Measurements from ENCODE around the gene KRTAP1-1. TPM values are rescaled to one million over a fixed set of nuclear protein-coding genes. Genes with fewer than 3 reads are reported as not detected.
"Not testable (repeated sequence)": the region's sequence is repeated elsewhere in the genome, so short reads cannot be mapped to it uniquely, and the experiment has no call there.

Gene KRTAP1-1
- total RNA-seq, 1 experiment from 2014 or later = not detected

DNA sequence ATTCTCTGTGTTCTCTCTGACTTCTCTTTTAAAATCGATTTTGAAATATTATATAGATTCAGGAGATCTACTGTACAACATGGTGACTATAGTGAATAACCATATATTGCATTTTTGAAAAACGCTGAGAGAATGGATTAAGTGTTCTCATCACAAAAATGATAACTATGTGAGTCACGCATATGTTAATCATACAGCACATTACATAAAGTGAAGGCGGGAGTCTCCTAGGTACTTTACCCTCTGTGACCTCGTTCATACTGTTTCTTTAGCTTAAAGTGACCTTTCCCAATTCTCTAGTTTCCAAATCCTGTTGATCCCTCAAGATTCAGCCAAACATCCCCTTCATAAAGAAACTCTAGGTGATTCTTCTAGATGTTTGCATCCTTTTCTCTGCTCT is 38.4 kb downstream of the KRTAP1-1 start:
- TF ChIP-seq ELF4 (CRISPR knock-in tag; IDR thresholded peaks at IDR 0.05; ENCODE audit: low read depth) (no peak), NFYB (CRISPR knock-in tag; conservative IDR thresholded peaks at IDR 0.05; ENCODE audit: low read depth) (no peak)
- Mint-ChIP-seq H3K36me3 (no peaks in the 10 kb centered on the region), H3K4me1 (no peaks in the 10 kb centered on the region), H3K27ac (no peak overlapping the region), H3K9me3 (0 out of 2 replicates have a peak, but pooled peaks cover 7% of the 10 kb centered on the region), H3K4me3 (no peak overlapping the region), H3K27me3 (ENCODE audit: low read depth) (no peaks in the 10 kb centered on the region)
- ATAC-seq (no peak), DNase-seq (ENCODE audit: low spot score) (no peak)
- POLR2A ChIA-PET = no interaction called here
- CTCF ChIA-PET = no interaction called here

DNA sequence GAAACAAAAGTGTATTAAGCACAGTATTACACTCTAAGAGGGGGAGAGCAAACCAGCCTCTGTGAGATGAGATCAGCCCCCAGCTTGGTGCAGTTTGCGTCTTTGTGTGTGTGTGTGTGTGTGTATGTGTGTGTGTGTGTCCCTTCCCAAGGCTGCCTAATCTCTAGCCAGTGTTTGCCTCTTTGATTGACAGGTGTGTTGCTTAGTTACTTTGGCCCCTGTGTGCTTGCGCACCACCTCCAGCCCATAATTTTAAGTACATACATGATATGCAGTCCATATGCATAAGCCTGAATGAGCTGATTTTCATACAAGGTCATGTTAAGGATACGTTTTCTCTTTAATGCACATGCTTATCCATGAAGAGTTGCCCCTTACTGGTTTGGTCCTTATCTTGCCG is 39.5 kb downstream of the KRTAP1-1 start:
- Mint-ChIP-seq H3K36me3 (no peaks in the 10 kb centered on the region), H3K27ac (no peak overlapping the region), H3K4me1 (no peaks in the 10 kb centered on the region), H3K27me3 (ENCODE audit: low read depth) (no peaks in the 10 kb centered on the region), H3K9me3 (0 out of 2 replicates have a peak, but pooled peaks cover 7% of the 10 kb centered on the region), H3K4me3 (no peak overlapping the region)
- no peak for DNase-seq (ENCODE audit: low spot score)
- ChIA-PET CTCF (no interaction called here), POLR2A (no interaction called here)
- ATAC-seq = no peak
- TF ChIP-seq MXD4 (CRISPR knock-in tag; IDR thresholded peaks at IDR 0.05; ENCODE audit: borderline replicate concordance) (no peak), OVOL2 (CRISPR knock-in tag; IDR thresholded peaks at IDR 0.05; ENCODE audit: borderline replicate concordance) (no peak), GABPB1 (CRISPR knock-in tag; IDR thresholded peaks at IDR 0.05) (no peak), SMAD3 (CRISPR knock-in tag; IDR thresholded peaks at IDR 0.05; ENCODE audit: borderline replicate concordance) (no peak)
- TF ChIP-seq, protein P1, sequence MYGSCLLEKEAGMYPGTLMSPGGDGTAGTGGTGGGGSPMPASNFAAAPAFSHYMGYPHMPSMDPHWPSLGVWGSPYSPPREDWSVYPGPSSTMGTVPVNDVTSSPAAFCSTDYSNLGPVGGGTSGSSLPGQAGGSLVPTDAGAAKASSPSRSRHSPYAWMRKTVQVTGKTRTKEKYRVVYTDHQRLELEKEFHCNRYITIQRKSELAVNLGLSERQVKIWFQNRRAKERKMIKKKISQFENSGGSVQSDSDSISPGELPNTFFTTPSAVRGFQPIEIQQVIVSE (CRISPR knock-in tag; IDR thresholded peaks at IDR 0.05; ENCODE audit: borderline replicate concordance) = no peak

DNA sequence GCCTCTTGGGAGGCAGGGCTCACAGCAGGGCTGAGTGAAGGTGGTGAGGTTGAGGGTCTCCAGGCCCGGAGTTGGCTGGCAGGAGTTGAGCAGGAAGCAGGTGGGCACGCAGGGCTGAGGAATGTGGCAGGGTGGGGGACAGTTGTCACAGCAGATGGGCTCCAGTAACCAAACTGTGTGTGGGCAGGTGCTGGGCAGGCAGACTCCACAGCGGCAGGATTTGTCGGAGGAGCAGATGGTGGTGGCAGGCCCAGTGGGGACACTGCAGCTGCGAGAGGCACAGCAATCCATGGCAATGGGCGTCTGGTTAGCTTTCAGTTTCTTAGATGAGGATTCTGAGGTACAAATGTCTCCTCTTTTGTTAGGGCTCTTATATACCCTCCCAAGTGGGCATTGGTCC is 41.7 kb downstream of the KRTAP1-1 start, which contains the start of gene KRTAP3-2:
Gene KRTAP3-2 (minus strand): TSS at position 344 of the 400 bp plus-strand sequence. CDS start 53 bp downstream, at position 291.
- H3K27me3 Mint-ChIP-seq (ENCODE audit: low read depth); DNase-seq (ENCODE audit: low spot score); H3K9me3 Mint-ChIP-seq; CTCF ChIA-PET; ATAC-seq; H3K4me3 Mint-ChIP-seq; H3K36me3 Mint-ChIP-seq; H3K4me1 Mint-ChIP-seq; POLR2A ChIA-PET; H3K27ac Mint-ChIP-seq: not testable (repeated sequence)

DNA sequence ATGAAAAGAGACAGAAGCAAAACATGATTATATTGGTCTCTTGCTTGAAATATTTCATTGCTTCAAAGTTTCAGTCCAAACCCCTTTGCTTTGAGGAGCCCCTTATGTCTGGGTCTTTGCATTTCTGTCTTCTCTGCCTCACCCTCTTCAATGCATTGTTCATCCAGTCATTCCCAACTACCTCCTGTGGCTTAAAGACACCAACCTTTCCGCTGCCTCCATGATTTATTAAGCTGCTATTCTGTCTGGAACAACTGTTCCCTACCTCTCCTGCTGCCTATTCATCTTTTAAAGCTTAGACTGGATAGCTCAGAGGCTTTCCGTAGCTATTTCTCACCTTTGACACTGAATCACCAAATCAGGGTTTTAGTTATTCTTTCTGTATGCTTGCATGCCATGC is 43.9 kb downstream of the KRTAP1-1 start:
- no peaks in the 10 kb centered on the region for H3K27me3 Mint-ChIP-seq (ENCODE audit: low read depth)
- no peaks in the 10 kb centered on the region for H3K36me3 Mint-ChIP-seq
- DNase-seq (ENCODE audit: low spot score) (no peak), ATAC-seq (no peak)
- no peaks in the 10 kb centered on the region for H3K9me3 Mint-ChIP-seq
- peaks cover 7% of the 10 kb centered on the region; the same call in 1 of the 2 replicates for H3K4me1 Mint-ChIP-seq
- no peak overlapping the region for H3K27ac Mint-ChIP-seq
- no peak overlapping the region for H3K4me3 Mint-ChIP-seq
- CTCF ChIA-PET = no interaction called here
- POLR2A ChIA-PET = no interaction called here
- no peak for TF ChIP-seq NFYB (CRISPR knock-in tag; conservative IDR thresholded peaks at IDR 0.05; ENCODE audit: low read depth)
- TF ChIP-seq, protein P2, sequence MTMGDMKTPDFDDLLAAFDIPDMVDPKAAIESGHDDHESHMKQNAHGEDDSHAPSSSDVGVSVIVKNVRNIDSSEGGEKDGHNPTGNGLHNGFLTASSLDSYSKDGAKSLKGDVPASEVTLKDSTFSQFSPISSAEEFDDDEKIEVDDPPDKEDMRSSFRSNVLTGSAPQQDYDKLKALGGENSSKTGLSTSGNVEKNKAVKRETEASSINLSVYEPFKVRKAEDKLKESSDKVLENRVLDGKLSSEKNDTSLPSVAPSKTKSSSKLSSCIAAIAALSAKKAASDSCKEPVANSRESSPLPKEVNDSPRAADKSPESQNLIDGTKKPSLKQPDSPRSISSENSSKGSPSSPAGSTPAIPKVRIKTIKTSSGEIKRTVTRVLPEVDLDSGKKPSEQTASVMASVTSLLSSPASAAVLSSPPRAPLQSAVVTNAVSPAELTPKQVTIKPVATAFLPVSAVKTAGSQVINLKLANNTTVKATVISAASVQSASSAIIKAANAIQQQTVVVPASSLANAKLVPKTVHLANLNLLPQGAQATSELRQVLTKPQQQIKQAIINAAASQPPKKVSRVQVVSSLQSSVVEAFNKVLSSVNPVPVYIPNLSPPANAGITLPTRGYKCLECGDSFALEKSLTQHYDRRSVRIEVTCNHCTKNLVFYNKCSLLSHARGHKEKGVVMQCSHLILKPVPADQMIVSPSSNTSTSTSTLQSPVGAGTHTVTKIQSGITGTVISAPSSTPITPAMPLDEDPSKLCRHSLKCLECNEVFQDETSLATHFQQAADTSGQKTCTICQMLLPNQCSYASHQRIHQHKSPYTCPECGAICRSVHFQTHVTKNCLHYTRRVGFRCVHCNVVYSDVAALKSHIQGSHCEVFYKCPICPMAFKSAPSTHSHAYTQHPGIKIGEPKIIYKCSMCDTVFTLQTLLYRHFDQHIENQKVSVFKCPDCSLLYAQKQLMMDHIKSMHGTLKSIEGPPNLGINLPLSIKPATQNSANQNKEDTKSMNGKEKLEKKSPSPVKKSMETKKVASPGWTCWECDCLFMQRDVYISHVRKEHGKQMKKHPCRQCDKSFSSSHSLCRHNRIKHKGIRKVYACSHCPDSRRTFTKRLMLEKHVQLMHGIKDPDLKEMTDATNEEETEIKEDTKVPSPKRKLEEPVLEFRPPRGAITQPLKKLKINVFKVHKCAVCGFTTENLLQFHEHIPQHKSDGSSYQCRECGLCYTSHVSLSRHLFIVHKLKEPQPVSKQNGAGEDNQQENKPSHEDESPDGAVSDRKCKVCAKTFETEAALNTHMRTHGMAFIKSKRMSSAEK (CRISPR knock-in tag; IDR thresholded peaks at IDR 0.05; ENCODE audit: borderline replicate concordance) = no peak
- TF ChIP-seq JUN (CRISPR knock-in tag; IDR thresholded peaks at IDR 0.05) = no peak
- TF ChIP-seq, protein P3, sequence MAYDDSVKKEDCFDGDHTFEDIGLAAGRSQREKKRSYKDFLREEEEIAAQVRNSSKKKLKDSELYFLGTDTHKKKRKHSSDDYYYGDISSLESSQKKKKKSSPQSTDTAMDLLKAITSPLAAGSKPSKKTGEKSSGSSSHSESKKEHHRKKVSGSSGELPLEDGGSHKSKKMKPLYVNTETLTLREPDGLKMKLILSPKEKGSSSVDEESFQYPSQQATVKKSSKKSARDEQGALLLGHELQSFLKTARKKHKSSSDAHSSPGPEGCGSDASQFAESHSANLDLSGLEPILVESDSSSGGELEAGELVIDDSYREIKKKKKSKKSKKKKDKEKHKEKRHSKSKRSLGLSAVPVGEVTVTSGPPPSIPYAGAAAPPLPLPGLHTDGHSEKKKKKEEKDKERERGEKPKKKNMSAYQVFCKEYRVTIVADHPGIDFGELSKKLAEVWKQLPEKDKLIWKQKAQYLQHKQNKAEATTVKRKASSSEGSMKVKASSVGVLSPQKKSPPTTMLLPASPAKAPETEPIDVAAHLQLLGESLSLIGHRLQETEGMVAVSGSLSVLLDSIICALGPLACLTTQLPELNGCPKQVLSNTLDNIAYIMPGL (CRISPR knock-in tag; IDR thresholded peaks at IDR 0.05) = no peak
- TF ChIP-seq NFE2L1 (CRISPR knock-in tag; IDR thresholded peaks at IDR 0.05) = no peak
- TF ChIP-seq NR1H2 (CRISPR knock-in tag; IDR thresholded peaks at IDR 0.05) = no peak
- TF ChIP-seq ELF4 (CRISPR knock-in tag; IDR thresholded peaks at IDR 0.05; ENCODE audit: low read depth) = no peak
- TF ChIP-seq, protein P4, sequence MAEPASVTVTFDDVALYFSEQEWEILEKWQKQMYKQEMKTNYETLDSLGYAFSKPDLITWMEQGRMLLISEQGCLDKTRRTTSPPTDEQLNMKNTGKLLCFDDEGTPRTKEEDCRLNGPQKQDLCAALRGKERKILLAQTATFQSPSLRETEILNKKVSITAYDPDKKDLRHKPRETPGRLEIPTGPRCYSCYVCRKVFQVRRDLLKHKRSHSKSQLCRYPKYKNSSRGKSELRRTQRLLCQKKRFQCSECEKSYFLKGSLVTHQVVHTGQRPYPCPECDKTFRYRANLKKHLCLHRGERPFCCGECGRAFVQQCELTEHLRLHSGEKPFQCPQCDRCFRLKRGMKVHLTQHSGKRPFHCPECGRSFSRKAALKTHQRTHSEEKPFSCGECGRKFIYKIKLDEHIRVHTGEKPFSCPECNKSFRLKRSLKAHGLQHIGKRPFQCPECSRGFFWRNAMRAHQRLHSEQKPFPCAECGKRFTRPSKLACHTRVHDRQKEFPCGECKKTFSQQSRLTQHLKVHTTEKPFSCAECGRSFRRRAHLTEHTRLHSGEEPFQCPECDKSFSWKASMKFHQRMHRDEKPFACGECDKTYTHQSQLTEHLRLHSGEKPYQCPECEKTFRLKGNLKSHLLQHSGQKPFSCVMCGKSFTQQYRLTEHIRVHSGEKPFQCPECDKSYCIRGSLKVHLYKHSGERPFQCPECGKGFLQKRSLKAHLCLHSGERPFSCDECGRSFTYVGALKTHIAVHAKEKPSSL (CRISPR knock-in tag; conservative IDR thresholded peaks at IDR 0.05) = no peak
- no peak for TF ChIP-seq SMAD3 (CRISPR knock-in tag; IDR thresholded peaks at IDR 0.05; ENCODE audit: borderline replicate concordance)
- TF ChIP-seq ZNF671 (CRISPR knock-in tag; IDR thresholded peaks at IDR 0.05) = no peak
- TF ChIP-seq NR3C1 (CRISPR knock-in tag; conservative IDR thresholded peaks at IDR 0.05; ENCODE audit: low read depth) = no peak
- TF ChIP-seq, protein P5, sequence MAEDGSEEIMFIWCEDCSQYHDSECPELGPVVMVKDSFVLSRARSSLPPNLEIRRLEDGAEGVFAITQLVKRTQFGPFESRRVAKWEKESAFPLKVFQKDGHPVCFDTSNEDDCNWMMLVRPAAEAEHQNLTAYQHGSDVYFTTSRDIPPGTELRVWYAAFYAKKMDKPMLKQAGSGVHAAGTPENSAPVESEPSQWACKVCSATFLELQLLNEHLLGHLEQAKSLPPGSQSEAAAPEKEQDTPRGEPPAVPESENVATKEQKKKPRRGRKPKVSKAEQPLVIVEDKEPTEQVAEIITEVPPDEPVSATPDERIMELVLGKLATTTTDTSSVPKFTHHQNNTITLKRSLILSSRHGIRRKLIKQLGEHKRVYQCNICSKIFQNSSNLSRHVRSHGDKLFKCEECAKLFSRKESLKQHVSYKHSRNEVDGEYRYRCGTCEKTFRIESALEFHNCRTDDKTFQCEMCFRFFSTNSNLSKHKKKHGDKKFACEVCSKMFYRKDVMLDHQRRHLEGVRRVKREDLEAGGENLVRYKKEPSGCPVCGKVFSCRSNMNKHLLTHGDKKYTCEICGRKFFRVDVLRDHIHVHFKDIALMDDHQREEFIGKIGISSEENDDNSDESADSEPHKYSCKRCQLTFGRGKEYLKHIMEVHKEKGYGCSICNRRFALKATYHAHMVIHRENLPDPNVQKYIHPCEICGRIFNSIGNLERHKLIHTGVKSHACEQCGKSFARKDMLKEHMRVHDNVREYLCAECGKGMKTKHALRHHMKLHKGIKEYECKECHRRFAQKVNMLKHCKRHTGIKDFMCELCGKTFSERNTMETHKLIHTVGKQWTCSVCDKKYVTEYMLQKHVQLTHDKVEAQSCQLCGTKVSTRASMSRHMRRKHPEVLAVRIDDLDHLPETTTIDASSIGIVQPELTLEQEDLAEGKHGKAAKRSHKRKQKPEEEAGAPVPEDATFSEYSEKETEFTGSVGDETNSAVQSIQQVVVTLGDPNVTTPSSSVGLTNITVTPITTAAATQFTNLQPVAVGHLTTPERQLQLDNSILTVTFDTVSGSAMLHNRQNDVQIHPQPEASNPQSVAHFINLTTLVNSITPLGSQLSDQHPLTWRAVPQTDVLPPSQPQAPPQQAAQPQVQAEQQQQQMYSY (CRISPR knock-in tag; IDR thresholded peaks at IDR 0.05) = no peak
